GM21529 (cell line): Measurements from ENCODE around the gene RFX7.

Experiments
- ATAC-seq: cut with Tn5 transposase; IDR thresholded peaks from one replicate; pipeline ENCODE4 v1.9.1; 2021; ENCODE audit not compliant: unreplicated experiment

Gene RFX7

GRCh38 chr15:56052395-56053045 lies 191.2 kb downstream of the RFX7 start:
- no peak for ATAC-seq

GRCh38 chr15:56051676-56052075 lies 192.0 kb downstream of the RFX7 start:
- no peak for ATAC-seq

GRCh38 chr15:56049577-56049976 lies 194.1 kb downstream of the RFX7 start:
- ATAC-seq: no peak

- no peak for ATAC-seq
Measured at GRCh38 chr15:56047354-56047753, 196.3 kb downstream of the RFX7 start.

- no peak for ATAC-seq
Measured at GRCh38 chr15:56045068-56045748, 198.5 kb downstream of the RFX7 start.

- no peak for ATAC-seq
Measured at GRCh38 chr15:56042982-56043980, 200.4 kb downstream of the RFX7 start.

DNA sequence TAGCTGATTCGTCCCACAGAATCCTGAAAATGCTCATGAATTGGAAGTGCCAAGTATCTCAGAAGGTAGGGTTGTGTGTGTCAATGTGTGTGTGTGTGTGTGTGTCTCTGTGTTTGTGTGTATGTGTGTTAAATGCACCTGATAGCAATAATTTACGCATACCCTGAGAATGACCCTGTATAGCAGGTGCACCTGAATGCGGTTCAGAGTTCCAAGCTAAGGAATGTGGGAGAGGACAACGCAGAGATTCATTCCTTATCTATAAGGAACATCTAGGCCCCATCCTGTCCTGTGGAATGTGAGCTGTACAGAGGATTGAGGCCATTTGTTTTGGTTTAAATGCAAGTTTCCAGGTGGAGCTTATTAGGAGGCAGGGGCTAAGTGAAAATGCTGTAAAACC lies 201.2 kb downstream of the RFX7 start:
- ATAC-seq: no peak

DNA sequence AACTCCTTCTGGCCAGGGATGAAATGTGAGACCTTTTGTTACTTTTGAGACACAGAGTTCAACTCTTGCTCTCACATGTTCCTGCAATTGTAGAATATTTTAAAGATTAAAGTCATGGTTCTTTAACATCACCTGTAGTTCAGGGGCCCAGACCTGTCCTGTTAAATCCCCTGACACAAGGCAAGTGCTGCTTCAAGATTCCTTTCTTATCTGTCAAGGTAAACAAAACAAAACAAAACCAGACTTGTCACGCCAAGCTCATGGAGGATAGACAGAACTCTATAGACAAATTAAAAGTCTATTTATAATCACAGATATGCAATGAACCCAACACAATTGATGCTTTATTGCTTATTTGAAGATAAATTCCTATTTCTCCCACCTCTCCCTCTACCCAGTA lies 201.6 kb downstream of the RFX7 start:
- no peak for ATAC-seq

DNA sequence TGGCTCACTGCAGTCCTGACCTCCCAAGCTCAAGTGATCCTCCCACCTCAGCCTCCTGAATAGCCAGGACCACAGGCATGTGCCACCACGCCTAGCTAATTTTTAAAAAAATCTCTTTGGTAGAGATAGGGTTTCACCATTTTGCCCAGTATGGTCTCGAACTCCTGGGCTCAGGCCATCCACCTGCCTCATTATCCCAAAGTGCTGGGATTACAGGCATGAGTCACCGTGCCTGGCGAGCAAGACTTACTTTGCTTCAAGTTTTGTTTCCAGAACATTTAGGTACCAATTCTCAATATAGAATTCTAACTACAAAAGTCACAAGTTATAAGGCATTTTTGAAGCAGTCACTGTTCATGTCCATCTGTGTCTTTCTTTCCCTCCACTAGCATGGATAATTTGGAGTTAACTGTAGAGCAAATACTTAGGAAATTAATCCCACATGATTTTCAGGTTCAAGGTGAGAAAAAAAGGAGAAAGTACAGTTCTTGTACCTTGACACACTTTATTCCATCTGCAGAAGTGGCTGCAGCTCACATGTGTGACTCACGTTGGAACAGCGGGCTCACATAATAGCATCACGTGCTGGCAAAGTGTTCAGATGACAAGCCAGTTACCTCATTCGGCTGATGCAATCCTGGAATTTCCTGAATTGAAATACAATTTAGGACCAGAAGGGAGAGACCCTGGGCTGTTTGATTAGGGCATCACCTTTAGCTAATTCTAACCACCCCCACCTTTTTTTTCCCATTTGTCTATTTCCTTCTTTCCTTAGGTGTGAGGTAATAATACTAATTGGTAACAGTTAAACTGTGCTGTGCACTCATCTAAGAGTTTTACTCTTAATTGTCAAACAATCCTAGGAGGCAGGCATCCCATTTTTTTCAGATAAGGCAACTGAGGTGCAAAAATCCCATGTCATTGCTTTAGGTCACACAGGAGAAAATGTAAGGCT lies 203.3 kb downstream of the RFX7 start:
- no peak for ATAC-seq

GRCh38 chr15:56038707-56039106 lies 205.0 kb downstream of the RFX7 start:
- ATAC-seq: no peak

GRCh38 chr15:56038015-56038414 lies 205.7 kb downstream of the RFX7 start:
- ATAC-seq: no peak
